ENCODE data around the gene NTNG1.

DNA sequence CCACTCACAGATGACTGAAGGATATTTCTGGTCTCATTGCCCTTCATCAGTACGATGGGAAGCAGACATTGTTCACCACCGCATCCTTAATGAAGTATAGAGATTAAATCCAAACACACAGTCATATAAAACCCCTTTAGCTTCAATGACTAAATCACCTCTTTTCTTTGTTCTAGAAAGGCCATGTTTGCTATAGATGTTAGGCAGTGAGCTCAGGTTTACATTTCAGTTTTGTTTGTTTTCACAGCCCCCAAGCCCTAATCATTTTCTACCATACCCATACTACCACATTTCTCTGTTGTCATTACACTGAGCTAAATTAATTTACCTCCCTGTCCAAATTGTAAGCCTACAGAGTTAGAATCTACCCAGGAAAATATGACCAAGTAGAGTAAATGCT lies 385.1 kb downstream of the NTNG1 start:
- TF ChIP-seq HDGF (IDR thresholded peaks at IDR 0.05; ENCODE audit: borderline replicate concordance) (no peak), BHLHE40 (IDR thresholded peaks at IDR 0.05; ENCODE audit: borderline replicate concordance) (no peak), LEF1 (IDR thresholded peaks at IDR 0.05; ENCODE audit: borderline replicate concordance) (no peak)

Data from HEK293T (cell line).